Jurkat, Clone E6-1 (cell line): ENCODE results near the gene PLSCR5.

ENCODE experiments used
- DNase-seq: peaks from one replicate; pipeline ENCODE4 v3.0.0-alpha.2; 2011; ENCODE audit warnings: low read depth, low spot score
- H3K4me3 ChIP-seq: 2 replicates; pipeline ENCODE4 v1.5.1; 2011; ENCODE audit warnings: mild to moderate bottlenecking, low read length, control low read depth, moderate library complexity

The PLSCR5 gene

GRCh38 chr3:146593776-146594175, 11.4 kb downstream of the PLSCR5 start:
- no peak for DNase-seq
- H3K4me3 ChIP-seq: no peak overlapping the region

DNA sequence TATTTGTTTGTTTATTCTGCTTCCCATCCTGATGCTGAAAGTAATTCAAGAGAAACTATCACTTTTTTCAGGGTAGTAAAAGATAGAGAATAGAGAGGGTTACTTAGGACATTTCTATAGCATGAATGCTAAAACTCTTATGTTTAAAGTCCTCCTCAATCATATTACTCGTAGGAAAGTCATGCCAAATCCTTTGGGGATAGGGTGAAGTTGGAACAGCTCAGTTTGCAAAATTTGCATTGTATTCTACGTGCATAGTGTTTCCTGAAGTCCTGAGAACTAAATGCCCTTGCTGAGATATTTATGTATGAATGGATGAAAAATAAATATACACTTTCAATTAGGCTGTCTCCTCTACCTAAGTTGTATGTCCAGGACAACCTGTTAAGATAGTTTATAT, 14.6 kb downstream of the PLSCR5 start:
- no peak overlapping the region for H3K4me3 ChIP-seq
- DNase-seq: no peak

- DNase-seq: peak; percentile 19
- H3K4me3 ChIP-seq: no peak overlapping the region
Observed at GRCh38 chr3:146589899-146590508, 15.1 kb downstream of the PLSCR5 start.

DNA sequence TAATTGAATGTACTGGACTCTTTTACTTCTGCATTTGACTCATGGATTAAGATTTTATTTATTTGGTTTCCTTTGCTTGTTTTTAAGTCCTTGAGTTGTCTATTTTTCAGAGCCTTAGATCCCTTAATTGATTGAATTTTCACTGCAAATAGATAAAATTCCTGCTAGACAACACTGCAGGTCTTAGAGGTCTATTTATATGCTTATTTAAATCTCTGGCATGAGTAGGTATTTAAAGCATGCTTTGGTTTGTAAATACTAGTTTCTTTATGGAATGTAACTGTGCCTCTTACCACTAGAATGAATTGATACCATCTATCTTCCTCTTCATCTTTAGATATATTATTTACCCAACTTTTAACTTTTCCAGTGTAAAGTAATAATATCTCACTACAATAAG, 20.0 kb downstream of the PLSCR5 start:
- no peak for DNase-seq
- no peak overlapping the region for H3K4me3 ChIP-seq

DNA sequence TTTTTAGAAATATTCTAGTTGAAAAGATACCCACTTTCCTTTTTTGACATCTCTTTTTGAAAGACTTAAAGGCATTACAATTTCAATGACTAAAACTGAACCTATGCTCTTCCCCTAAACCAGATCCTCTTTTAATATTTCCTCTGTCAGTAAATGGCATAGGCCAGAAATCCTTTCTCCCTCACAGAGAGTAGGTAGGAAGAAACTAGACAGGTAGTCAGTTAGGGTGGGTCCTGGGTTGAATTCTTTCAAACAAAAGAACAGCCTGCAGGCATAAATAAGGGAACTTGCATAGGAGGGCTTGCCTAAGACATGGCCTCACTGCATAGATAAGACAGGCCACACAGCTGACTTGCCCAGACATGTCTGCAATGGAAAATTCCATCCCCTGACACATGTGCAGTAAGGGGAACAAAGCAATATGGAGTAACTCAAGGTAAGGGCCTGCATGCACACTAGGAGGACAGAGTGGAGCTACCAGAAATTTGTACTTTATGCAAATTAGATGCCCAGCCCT, 23.1 kb downstream of the PLSCR5 start:
- no peak for DNase-seq
- H3K4me3 ChIP-seq: no peak overlapping the region

DNA sequence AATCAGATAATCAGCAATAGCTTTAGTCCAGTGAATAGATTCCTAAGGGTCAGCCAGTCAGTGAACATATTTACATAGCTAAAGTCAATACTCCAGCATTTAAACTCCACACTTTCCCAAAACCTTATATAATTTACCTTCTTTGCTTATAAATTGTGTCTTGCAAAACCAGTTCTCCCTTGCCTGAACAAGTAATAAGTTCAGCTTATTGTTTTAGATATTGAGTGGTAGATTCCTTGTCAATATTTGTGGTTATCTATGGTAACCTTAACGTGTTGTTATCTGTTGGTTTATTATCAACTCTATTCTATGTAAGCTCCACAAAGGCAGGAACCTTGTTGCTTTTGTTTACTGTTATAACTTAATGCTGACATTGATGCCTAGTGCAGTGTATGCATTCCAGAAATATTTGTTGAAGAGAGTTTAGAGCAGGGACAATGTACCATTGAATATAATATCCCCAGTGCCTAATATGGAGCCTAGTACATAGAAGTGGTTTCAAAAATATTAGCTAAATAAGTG, 24.0 kb downstream of the PLSCR5 start:
- H3K4me3 ChIP-seq: no peak overlapping the region
- no peak for DNase-seq

GRCh38 chr3:146577662-146578061, 27.5 kb downstream of the PLSCR5 start:
- no peak overlapping the region for H3K4me3 ChIP-seq
- DNase-seq: peak; percentile 9

DNA sequence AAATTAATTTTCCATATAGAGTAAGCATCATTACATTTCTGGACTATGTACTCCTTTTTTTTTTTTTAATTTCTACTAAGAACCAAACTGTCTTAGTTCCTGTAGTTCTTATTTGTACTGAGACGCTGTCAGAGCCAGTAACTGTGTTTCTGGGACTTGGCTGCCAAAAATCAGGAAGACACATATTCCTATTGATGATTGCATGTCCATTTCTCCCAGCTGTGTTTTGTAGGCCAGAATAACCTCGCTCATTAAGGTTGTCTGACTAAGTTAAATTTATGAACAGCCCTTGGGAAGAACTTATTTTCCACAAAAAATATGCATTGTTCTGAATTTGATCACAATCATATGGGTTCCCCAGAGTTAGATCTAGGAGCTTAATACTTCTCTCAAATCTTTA, 29.5 kb downstream of the PLSCR5 start:
- H3K4me3 ChIP-seq: no peak overlapping the region
- DNase-seq: no peak

DNA sequence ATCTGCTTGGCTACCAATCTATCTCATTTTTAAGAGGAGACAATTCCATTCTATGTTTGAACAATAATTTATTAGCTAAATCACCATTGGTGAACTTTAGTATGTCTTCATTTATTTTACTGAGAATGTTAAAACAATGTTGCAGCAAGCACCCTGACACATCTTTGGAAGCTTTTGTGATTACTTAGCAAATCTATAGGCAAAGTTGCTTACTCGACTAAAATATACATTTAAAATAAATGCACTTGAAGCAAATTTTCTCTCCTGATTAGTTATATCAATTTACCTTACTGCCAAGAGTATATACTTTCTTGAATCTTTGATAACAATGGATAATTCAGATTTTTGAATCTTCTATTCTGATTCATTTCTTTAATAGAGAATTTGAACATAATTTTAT, 31.0 kb downstream of the PLSCR5 start:
- DNase-seq: no peak
- no peak overlapping the region for H3K4me3 ChIP-seq

DNA sequence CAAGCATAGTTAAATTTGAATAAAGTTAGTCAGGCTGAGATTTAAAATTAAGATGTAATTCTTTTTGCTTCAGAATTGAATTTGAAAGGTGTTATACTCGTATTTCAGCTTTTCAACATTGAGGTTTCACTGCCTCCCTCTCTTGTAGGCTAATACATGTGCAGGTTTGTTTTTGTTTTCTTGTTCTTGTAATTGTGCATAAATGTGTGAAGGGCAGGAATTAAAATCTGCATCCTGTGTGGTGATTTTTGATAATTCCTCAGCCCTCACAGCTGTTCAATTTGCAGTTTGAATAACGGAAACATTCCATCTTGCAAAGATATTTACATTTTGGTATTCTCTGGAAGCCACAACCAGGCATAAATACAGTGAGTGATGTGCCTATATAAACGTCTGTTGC, 35.8 kb downstream of the PLSCR5 start:
- no peak for DNase-seq

DNA sequence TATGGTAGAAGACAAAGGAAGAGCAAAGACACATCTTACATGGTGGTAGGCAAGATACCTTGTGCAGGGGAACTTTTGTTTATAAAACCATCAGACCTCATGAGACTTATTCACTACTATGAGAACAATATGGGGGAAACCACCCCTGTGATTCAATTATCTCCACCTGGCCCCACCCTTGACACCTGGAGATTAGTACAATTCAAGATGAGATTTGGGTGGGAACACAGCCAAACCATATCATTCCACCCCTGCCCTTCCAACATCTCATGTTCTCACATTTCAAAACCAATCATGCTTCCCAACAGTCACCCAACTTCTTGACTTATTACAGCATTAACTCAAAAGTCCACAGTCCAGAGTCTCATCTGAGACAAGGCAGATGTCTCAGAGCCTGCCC, 39.0 kb downstream of the PLSCR5 start:
- DNase-seq: no peak
- no peak overlapping the region for H3K4me3 ChIP-seq

More for the DNA sequence above, 35.8 kb downstream of the PLSCR5 start:
- no peak overlapping the region for H3K4me3 ChIP-seq

DNA sequence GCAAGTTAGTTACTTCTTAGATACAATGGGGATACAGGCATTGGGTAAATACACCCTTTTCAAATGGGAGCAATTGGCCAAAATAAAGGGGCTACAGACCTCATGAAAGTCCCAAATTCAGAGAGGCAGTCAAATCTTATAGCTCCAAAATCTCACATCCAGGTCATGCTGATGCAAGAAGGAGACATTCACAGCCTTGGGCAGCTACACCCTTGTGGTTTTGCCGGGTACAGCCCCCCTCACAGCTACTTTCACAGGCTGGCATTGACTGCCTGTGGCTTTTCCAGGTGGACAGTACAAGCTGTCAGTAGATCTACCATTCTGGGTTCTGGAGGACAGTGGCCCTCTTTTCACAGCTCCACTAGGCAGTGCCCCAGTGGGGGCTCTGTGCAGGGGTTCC, 43.3 kb downstream of the PLSCR5 start:
- DNase-seq: no peak
- H3K4me3 ChIP-seq: no peak overlapping the region

- no peak for DNase-seq
- H3K4me3 ChIP-seq: no peak overlapping the region
Observed at GRCh38 chr3:146561463-146561862, 43.7 kb downstream of the PLSCR5 start.

DNA sequence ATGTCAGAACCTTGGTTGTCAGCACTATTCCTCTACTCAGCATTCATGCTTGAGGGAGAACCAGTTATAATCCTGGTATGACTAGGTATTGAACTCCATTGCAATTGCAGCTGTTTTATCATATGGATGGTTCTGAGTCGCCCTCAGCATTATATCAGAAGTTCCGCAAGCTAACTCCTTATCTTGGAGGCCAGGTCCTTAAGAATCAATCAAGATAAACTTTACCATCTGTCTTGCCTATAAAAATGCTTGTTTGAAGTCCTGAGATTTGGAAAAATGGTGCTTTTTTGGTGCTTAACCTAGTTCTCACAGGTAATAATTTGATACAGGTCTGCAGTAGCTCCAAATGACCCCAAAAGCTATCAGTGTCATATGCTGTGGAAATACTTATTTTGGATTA, 44.5 kb downstream of the PLSCR5 start:
- DNase-seq: no peak
- H3K4me3 ChIP-seq: no peak overlapping the region

GRCh38 chr3:146559388-146559787, 45.8 kb downstream of the PLSCR5 start:
- no peak for DNase-seq
- no peak overlapping the region for H3K4me3 ChIP-seq

- no peak for DNase-seq
- no peak overlapping the region for H3K4me3 ChIP-seq
Observed at GRCh38 chr3:146558781-146559180, 46.4 kb downstream of the PLSCR5 start.

DNA sequence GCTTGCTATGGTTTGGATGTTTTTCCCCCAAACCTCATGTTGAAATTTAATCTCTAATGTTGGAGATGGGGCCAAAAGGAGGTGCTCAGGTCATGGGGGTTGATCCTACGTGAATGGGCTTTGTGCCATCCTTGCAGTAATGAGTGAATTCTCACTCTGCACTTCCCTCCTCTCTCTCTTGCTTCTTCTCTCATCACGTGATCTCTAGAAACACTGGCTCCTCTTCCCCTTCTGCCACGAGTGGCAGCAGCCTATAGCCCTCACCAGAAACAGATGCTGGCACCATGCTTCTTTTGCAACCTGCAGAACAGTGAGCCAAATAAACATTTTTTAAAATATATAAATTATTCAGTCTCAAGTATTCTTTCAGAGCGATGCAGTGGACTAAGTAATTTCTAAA, 47.4 kb downstream of the PLSCR5 start:
- H3K4me3 ChIP-seq: no peak overlapping the region
- no peak for DNase-seq

DNA sequence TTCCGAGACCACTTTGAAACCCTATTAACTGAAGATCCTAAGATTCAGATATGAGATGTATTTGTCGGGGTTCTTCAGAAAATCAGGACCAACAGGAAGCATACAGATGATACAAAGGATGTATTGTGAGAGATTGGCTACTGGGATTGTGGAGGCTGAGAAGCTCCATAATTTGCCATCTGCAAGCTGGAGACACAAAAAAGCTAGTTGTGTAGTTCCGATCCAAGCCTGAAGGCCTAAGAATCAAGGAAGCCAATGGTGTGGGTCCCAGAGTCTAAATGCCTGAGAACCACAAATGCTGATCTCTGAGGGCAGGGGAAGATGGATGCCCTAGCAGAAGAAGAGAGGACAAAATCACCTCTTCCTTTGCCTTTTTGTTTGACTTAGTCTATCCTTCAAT, 49.8 kb downstream of the PLSCR5 start:
- H3K4me3 ChIP-seq: no peak overlapping the region
- no peak for DNase-seq

DNA sequence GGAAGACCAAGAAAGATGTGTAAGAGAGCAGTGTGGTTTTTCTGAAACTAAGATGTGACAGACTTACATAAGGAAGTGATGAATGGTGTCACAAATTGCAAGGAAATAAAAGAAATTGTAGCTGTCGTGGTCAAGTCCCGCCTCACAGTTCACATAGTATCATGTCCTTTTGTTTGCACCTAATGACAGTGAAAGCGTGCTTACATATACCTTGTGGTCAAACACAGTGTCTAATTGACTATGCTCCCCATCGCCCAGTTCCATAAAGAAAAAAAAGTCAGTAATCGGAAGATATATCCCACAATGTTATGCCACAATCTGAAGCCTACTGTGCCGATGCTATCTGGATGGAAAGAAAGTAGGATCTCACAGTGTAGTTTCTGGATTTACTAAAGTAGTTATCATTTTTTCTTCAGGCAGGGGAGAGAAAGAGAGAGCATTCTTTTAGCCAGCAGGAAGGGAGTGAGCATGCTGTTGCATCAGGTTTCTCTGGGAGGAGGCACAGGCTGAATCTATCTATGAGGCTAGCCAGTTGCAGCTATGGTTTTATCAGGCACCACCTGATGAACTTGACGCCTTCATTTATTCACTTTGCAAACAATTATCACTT, 50.9 kb downstream of the PLSCR5 start:
- DNase-seq: no peak
- H3K4me3 ChIP-seq: no peak overlapping the region

DNA sequence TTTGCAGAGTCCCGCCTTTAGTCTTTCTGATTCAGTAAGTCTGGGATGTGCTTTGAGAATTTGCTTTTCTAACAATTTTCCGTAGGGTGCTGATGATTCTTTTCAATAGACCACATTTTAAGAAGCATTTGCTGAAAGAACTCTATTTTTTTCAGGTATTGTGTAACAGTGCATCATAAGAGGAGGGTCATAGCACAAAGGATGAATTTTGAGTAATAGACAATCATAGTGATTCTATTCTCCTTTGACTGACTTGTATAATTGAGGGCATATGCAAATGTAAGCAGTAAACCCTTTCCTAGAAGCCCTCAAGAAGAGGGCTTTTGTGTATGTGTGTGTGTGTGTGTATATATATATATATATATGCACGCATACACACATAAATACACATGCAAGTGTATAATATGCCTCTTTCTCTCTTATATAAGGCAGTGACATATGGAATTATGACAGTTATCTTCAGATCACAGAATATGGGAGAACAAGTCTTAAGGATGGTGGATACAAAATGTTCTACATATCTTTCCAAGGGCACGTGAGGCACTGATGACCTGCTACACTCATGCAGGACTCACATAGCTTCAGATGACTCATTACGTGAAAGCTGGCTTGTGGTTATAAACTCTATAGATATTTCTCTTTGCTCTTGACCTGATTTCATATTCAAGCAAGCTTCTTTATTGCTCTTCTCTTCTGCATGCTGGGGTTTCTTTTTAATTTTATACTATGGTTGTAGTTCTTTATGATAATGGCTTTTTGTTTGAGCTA, 54.2 kb downstream of the PLSCR5 start:
- H3K4me3 ChIP-seq: no peak overlapping the region
- DNase-seq: no peak
